ENCODE results near the gene TMSB15C. TPM values are rescaled to one million over a fixed set of nuclear protein-coding genes. Genes with fewer than 3 reads are reported as not detected.
"Not testable (repeated sequence)": the region's sequence is repeated elsewhere in the genome, so short reads cannot be mapped to it uniquely, and the experiment has no call there.

The TMSB15C gene
- total RNA-seq (2013; cell fraction: nucleolus; rRNA removed): 33.7 and 34.7 TPM in 2 replicates
- total RNA-seq (2014; rRNA removed): 5.5 and 10.6 TPM in 2 replicates
- 8.4 and 8.7 TPM in 2 replicates for total RNA-seq (2014; rRNA removed; fragmentation: Illumina TruSeq; extraction: Trizol)
- total RNA-seq (2021): 3.9 and 5.6 TPM in 2 replicates
- 0.68 TPM for polyA plus RNA-seq (2011; ENCODE audit: low read depth)
- polyA plus RNA-seq (2011; rRNA removed): 10.1 and 14.0 TPM in 2 replicates
- polyA plus RNA-seq (2011; cell fraction: cytosol; rRNA removed): 2.9 and 3.5 TPM in 2 replicates
- 12.6 and 15.2 TPM in 2 replicates for polyA plus RNA-seq (2011; cell fraction: nucleus; rRNA removed)
- polyA plus RNA-seq (2012): 1.2 and 1.7 TPM in 2 replicates
- 7.1 and 13.4 TPM in 2 replicates for polyA plus RNA-seq (2014; fragmentation: Illumina TruSeq; extraction: Trizol)
- 1 to 10 TPM; 1.1 to 2.5 TPM for polyA plus RNA-seq (2014; fragmentation: Nextera tagmentation; extraction: Ambion mirVana)
- 4.8 and 5.1 TPM in 2 replicates for polyA plus RNA-seq (2014; rRNA removed)
- polyA plus RNA-seq (2016; fragmentation: Nextera tagmentation; extraction: Ambion mirVana): 1 to 10 TPM in 1 of 2 experiments, under 1 TPM in 1; 0.69 to 1.2 TPM
- 2.6 and 3.1 TPM in 2 replicates for polyA minus RNA-seq (2011; rRNA and poly(A)+ RNA removed)
- polyA minus RNA-seq (2011; cell fraction: cytosol; rRNA and poly(A)+ RNA removed): 1.2 TPM in 1 of 2 replicates, not detected in the other
- polyA minus RNA-seq (2011; cell fraction: nucleus; rRNA and poly(A)+ RNA removed): 5.4 and 8.5 TPM in 2 replicates
- percentile 13 among the genes with signal in this experiment for Bru-seq, nascent RNA
- BruChase-seq, experiment 1, labeled RNA remaining after a 6-hour chase: percentile 25 among the genes with signal in this experiment
- percentile 29 among the genes with signal in this experiment for BruChase-seq, experiment 2, labeled RNA remaining after a 2-hour chase
- long read RNA-seq, experiment 1: 0 reads
- long read RNA-seq, experiment 2, transcript TMSB15B-207 (3 exons, 947 nt): major isoform, 7 of 17 reads
- long read RNA-seq, experiment 2, partial matches to known transcripts: 2 of 17 reads
- long read RNA-seq, experiment 2, other reads (novel, unspliced or antisense): 7 of 17 reads

GRCh38 chrX:104075778-104076445, at the start of gene TMSB15C:
Gene TMSB15C (minus strand): TSS chrX:104076236.
- FAIRE-seq; H3K4me1 ChIP-seq (ENCODE audit: control insufficient read depth, insufficient read depth, low read length); H3K36me3 ChIP-seq (ENCODE audit: control insufficient read depth in 2 of 2, insufficient read depth in 2 of 2, low read length in 1 of 2); H3K79me2 ChIP-seq (ENCODE audit: control insufficient read depth, insufficient read depth, low read length); DNase-seq (ENCODE audit: low read depth, low spot score); RAD21 ChIA-PET (ENCODE audit: unreplicated experiment); BruUV-seq (replicated peaks); H3K27ac ChIP-seq (ENCODE audit: control insufficient read depth, insufficient read depth); in situ Hi-C loops (cut with MboI); H3K9me3 ChIP-seq (replicated peaks; ENCODE audit: control insufficient read depth, insufficient read depth, low read length); H3K4me3 ChIP-seq; H4K20me1 ChIP-seq (ENCODE audit: control insufficient read depth, insufficient read depth); intact Hi-C loops (cut with micrococcal nuclease; ENCODE audit: unreplicated experiment); H3K4me2 ChIP-seq (ENCODE audit: control insufficient read depth, insufficient read depth); H2AFZ ChIP-seq (ENCODE audit: control insufficient read depth, low read depth, low read length); CTCF ChIA-PET; H3K9ac ChIP-seq (ENCODE audit: control insufficient read depth, insufficient read depth, low read length); H3K27me3 ChIP-seq (replicated peaks in 1 of 2; ENCODE audit: control insufficient read depth in 2 of 2, insufficient read depth in 2 of 2, low read length in 1 of 2); SMC1A ChIA-PET (ENCODE audit: uncharacterized antibody, unreplicated experiment); POLR2A ChIA-PET: not testable (repeated sequence)
- ATAC-seq: peak; percentile 100
- no CpG with 5 or more reads among the region's 46 CpGs for WGBS (ENCODE audit: insufficient coverage, insufficient replicate concordance, low lambda C conversion rate, missing lambda C conversion rate)

GRCh38 chrX:104122829-104123228, 46.8 kb upstream of the TMSB15C start:
- ChIA-PET CTCF (interaction anchor here (0.7 to 1.9 kb wide), 4 partner anchors 9 to 303 kb away, joined by 3 to 7 read pairs (median 3); no protein-coding TSS in a partner anchor), SMC1A (ENCODE audit: uncharacterized antibody, unreplicated experiment) (no interaction called here), POLR2A (no interaction called here), RAD21 (ENCODE audit: unreplicated experiment) (interaction anchor here (1.0 kb wide), 1 partner anchor 9 kb away, joined by 3 read pairs; no protein-coding TSS in a partner anchor)
- Histone ChIP-seq H3K4me1 (ENCODE audit: control insufficient read depth, insufficient read depth, low read length) (no peaks in the 10 kb centered on the region), H3K79me2 (ENCODE audit: control insufficient read depth, insufficient read depth, low read length) (no peaks in the 10 kb centered on the region), H2AFZ (ENCODE audit: control insufficient read depth, low read depth, low read length) (no peak overlapping the region), H3K4me3 (no peak overlapping the region), H3K36me3 (ENCODE audit: control insufficient read depth in 2 of 2, insufficient read depth in 2 of 2, low read length in 1 of 2) (no peaks in the 10 kb centered on the region), H4K20me1 (ENCODE audit: control insufficient read depth, insufficient read depth) (no peaks in the 10 kb centered on the region), H3K27ac (ENCODE audit: control insufficient read depth, insufficient read depth) (no peak overlapping the region), H3K4me2 (ENCODE audit: control insufficient read depth, insufficient read depth) (no peak overlapping the region), H3K9ac (ENCODE audit: control insufficient read depth, insufficient read depth, low read length) (no peak overlapping the region), H3K9me3 (replicated peaks; ENCODE audit: control insufficient read depth, insufficient read depth, low read length) (no peaks in the 10 kb centered on the region), H3K27me3 (replicated peaks in 1 of 2; ENCODE audit: control insufficient read depth in 2 of 2, insufficient read depth in 2 of 2, low read length in 1 of 2) (no peaks in the 10 kb centered on the region)
- ATAC-seq (no peak), FAIRE-seq (no peak), DNase-seq (ENCODE audit: low read depth, low spot score) (no peak)
- 31% methylated on average over 5 of the region's 5 CpGs for WGBS (ENCODE audit: insufficient coverage, insufficient replicate concordance, low lambda C conversion rate, missing lambda C conversion rate)
- BruUV-seq (replicated peaks): no TSS peak
- TF ChIP-seq POLR2A (IDR thresholded peaks at IDR 0.05; ENCODE audit: low read depth, low read length) (no peak), SPI1 (IDR thresholded peaks at IDR 0.05; ENCODE audit: borderline replicate concordance, insufficient read depth, low read depth, low read length) (peak; percentile 15; the same call in 1 of the 2 replicates)
- intact Hi-C loops (cut with micrococcal nuclease; ENCODE audit: unreplicated experiment) (no loop called here), in situ Hi-C loops (cut with MboI) (no loop called here)
